Measurements from ENCODE around the gene ALPL.
"Not testable (repeated sequence)": the region's sequence is repeated elsewhere in the genome, so short reads cannot be mapped to it uniquely, and the experiment has no call there.

ALPL gene

GRCh38 chr1:21508580-21509350 lies 458 bp upstream of the ALPL start:
- no peak for DNase-seq

- DNase-seq, result no peak
Observed at GRCh38 chr1:21510113-21510493, 880 bp downstream of the ALPL start.

- no peak for DNase-seq
Observed at GRCh38 chr1:21510885-21511578, 1.8 kb downstream of the ALPL start.

GRCh38 chr1:21511579-21512522 lies 2.6 kb downstream of the ALPL start:
- no peak for DNase-seq

GRCh38 chr1:21514245-21514644 lies 5.0 kb downstream of the ALPL start:
- no peak for DNase-seq

- DNase-seq, result no peak
Observed at GRCh38 chr1:21517161-21517589, 8.0 kb downstream of the ALPL start.

GRCh38 chr1:21517660-21518480 lies 8.6 kb downstream of the ALPL start:
- no peak for DNase-seq

- no peak for DNase-seq
Observed at GRCh38 chr1:21518774-21519455, 9.7 kb downstream of the ALPL start.

- DNase-seq, result not testable (repeated sequence)
Observed at GRCh38 chr1:21519486-21520070, 10.4 kb downstream of the ALPL start.

- no peak for DNase-seq
Observed at GRCh38 chr1:21520899-21521716, 11.9 kb downstream of the ALPL start.

GRCh38 chr1:21521717-21522060 lies 12.5 kb downstream of the ALPL start:
- DNase-seq, result no peak

- no peak for DNase-seq
Observed at GRCh38 chr1:21522525-21523038, 13.4 kb downstream of the ALPL start.

- DNase-seq, result no peak
Observed at GRCh38 chr1:21523297-21523813, 14.1 kb downstream of the ALPL start.

GRCh38 chr1:21524220-21524619 lies 15.0 kb downstream of the ALPL start:
- DNase-seq, result no peak

- DNase-seq, result no peak
Observed at GRCh38 chr1:21524686-21525339, 15.6 kb downstream of the ALPL start.

- no peak for DNase-seq
Observed at GRCh38 chr1:21525340-21525717, 16.1 kb downstream of the ALPL start.

- DNase-seq, result no peak
Observed at GRCh38 chr1:21526441-21526840, 17.2 kb downstream of the ALPL start.

GRCh38 chr1:21530368-21531016 lies 21.3 kb downstream of the ALPL start:
- DNase-seq, result no peak

- no peak for DNase-seq
Observed at GRCh38 chr1:21531241-21531640, 22.0 kb downstream of the ALPL start.

All from NCI-H2107 (cell line).